HG02798 (cell line): Measurements from ENCODE around the gene SUPT4H1.

Source experiments
- ATAC-seq: cut with Tn5 transposase; IDR thresholded peaks from one replicate; pipeline ENCODE4 v1.9.1; 2021; ENCODE audit warnings: mild to moderate bottlenecking; ENCODE audit not compliant: unreplicated experiment, poor library complexity

SUPT4H1 gene

GRCh38 chr17:58331815-58332777 is 19.9 kb downstream of the SUPT4H1 start:
- peak; percentile 22 for ATAC-seq

- ATAC-seq: no peak
Measured at GRCh38 chr17:58330997-58331814, 20.8 kb downstream of the SUPT4H1 start.

- no peak for ATAC-seq
Measured at GRCh38 chr17:58330538-58330996, 21.4 kb downstream of the SUPT4H1 start.

GRCh38 chr17:58329810-58330537 is 22.0 kb downstream of the SUPT4H1 start:
- peak; percentile 10 for ATAC-seq

GRCh38 chr17:58329035-58329809 is 22.8 kb downstream of the SUPT4H1 start:
- peak; percentile 50 for ATAC-seq

GRCh38 chr17:58328195-58329034 is 23.6 kb downstream of the SUPT4H1 start, which contains the start of gene TSPOAP1:
TSS of gene TSPOAP1 (minus strand) at chr17:58328795. CDS start at chr17:58327920, 875 bp downstream.
- peak; percentile 18 for ATAC-seq

GRCh38 chr17:58327363-58328194 is 24.4 kb downstream of the SUPT4H1 start:
- ATAC-seq: no peak

- ATAC-seq: no peak
Measured at GRCh38 chr17:58326609-58327362, 25.2 kb downstream of the SUPT4H1 start.

GRCh38 chr17:58325976-58326468 is 26.0 kb downstream of the SUPT4H1 start:
- ATAC-seq: no peak

- no peak for ATAC-seq
Measured at GRCh38 chr17:58325289-58325726, 26.7 kb downstream of the SUPT4H1 start.

GRCh38 chr17:58324409-58325288 is 27.4 kb downstream of the SUPT4H1 start:
- no peak for ATAC-seq

GRCh38 chr17:58324056-58324408 is 28.0 kb downstream of the SUPT4H1 start:
- ATAC-seq: no peak

- no peak for ATAC-seq
Measured at GRCh38 chr17:58323366-58324055, 28.5 kb downstream of the SUPT4H1 start.

- ATAC-seq: no peak
Measured at GRCh38 chr17:58322581-58323185, 29.3 kb downstream of the SUPT4H1 start.
